Measurements from ENCODE around the gene TTC12. TPM values are rescaled to one million over a fixed set of nuclear protein-coding genes. Genes with fewer than 3 reads are reported as not detected.

Gene TTC12
- total RNA-seq, 1 donor from 2014 or later = 20.4 TPM

DNA sequence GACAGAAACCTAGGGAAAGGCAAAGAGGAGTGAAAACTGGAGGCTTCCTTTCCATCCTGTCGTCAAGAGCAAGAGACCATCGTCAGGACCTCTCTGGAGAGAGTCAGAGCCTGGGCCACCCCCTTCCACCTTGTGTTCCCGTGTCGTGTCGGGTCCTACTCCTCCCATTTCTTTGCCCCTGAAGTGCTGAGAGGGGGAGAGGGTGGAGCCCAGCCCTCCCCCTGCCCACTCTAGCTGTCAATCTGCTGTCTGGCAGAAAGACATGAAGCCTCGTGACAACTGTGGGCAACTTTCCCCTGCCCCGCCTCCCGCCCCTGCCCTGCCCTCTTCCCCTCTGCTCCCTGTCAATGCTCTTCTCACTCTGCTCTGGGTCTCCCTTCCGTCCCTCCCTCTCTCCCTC is 93.8 kb downstream of the TTC12 start:
- Histone ChIP-seq H3K36me3 (no peaks in the 10 kb centered on the region), H3K4me1 (no peaks in the 10 kb centered on the region), H3K9me3 (no peaks in the 10 kb centered on the region), H3K27ac (no peak overlapping the region), H3K27me3 (no peaks in the 10 kb centered on the region), H3K4me3 (no peak overlapping the region)
- no peak for DNase-seq (ENCODE audit: extremely low spot score in 2 of 2)
- TF ChIP-seq POLR2AphosphoS5 (IDR thresholded peaks at IDR 0.05; ENCODE audit: insufficient read depth in 1 of 2, low read depth in 1 of 2) (no peak), POLR2A (IDR thresholded peaks at IDR 0.05) (no peak)
- TF ChIP-seq, protein P1, sequence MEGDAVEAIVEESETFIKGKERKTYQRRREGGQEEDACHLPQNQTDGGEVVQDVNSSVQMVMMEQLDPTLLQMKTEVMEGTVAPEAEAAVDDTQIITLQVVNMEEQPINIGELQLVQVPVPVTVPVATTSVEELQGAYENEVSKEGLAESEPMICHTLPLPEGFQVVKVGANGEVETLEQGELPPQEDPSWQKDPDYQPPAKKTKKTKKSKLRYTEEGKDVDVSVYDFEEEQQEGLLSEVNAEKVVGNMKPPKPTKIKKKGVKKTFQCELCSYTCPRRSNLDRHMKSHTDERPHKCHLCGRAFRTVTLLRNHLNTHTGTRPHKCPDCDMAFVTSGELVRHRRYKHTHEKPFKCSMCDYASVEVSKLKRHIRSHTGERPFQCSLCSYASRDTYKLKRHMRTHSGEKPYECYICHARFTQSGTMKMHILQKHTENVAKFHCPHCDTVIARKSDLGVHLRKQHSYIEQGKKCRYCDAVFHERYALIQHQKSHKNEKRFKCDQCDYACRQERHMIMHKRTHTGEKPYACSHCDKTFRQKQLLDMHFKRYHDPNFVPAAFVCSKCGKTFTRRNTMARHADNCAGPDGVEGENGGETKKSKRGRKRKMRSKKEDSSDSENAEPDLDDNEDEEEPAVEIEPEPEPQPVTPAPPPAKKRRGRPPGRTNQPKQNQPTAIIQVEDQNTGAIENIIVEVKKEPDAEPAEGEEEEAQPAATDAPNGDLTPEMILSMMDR (IDR thresholded peaks at IDR 0.05) = no peak
- intact Hi-C loops (cut with DNase I) = no loop called here

DNA sequence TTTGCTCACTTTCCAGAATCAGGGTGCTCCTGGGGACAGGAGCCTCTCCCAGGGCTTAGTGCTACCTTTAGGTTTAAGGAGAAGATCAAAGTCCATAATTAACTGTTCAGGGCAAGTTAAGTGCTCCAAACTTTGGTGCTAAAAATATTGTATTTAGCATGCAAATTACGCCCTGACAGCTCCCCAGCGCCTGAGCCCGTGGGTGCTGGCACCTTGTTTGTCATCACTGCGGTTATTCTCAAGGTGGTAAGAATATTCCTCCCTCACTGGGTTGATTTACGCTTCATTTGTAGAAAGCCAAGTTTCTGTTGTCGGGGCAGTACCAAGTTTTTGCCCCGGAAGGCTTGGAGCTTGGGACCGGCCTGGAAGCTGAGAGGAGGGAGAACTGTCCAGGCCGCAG is 94.5 kb downstream of the TTC12 start:
- no peaks in the 10 kb centered on the region for H3K9me3 ChIP-seq
- H3K4me1 ChIP-seq = no peaks in the 10 kb centered on the region
- no peaks in the 10 kb centered on the region for H3K27me3 ChIP-seq
- intact Hi-C loops (cut with DNase I) = no loop called here
- TF ChIP-seq, protein P1 (IDR thresholded peaks at IDR 0.05) = no peak
- TF ChIP-seq POLR2A (IDR thresholded peaks at IDR 0.05) (no peak), POLR2AphosphoS5 (IDR thresholded peaks at IDR 0.05; ENCODE audit: insufficient read depth in 1 of 2, low read depth in 1 of 2) (no peak)
- H3K27ac ChIP-seq = no peak overlapping the region
- H3K4me3 ChIP-seq = no peak overlapping the region
- DNase-seq (ENCODE audit: extremely low spot score in 2 of 2) = no peak
- H3K36me3 ChIP-seq = no peaks in the 10 kb centered on the region

DNA sequence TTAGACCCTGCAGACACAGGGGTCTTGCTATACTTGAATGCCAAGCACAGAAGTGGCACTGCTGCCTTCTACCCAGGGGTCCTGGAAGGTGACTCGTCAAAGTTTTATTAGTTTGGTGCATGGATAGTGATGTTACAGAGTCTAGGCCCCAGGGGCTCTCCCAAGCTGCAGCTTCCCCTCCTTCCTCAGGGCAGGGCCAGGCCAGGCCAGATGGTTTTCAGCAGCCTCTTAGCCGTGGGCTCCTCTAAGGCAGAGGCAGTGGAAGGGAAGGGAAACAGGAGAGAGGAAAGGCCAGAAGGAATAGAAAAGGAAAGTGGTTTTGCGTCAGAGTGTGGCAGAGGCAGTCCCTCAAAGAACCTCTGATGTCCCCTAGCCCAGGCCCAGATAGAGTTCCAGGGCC is 95.1 kb downstream of the TTC12 start:
- no peaks in the 10 kb centered on the region for H3K4me1 ChIP-seq
- no peaks in the 10 kb centered on the region for H3K9me3 ChIP-seq
- intact Hi-C loops (cut with DNase I) = no loop called here
- no peak overlapping the region for H3K27ac ChIP-seq
- DNase-seq (ENCODE audit: extremely low spot score in 2 of 2) = no peak
- H3K4me3 ChIP-seq = no peak overlapping the region
- H3K27me3 ChIP-seq = no peaks in the 10 kb centered on the region
- no peaks in the 10 kb centered on the region for H3K36me3 ChIP-seq
- no peak for TF ChIP-seq POLR2AphosphoS5 (IDR thresholded peaks at IDR 0.05; ENCODE audit: insufficient read depth in 1 of 2, low read depth in 1 of 2)
- TF ChIP-seq POLR2A (IDR thresholded peaks at IDR 0.05) = no peak
- TF ChIP-seq, protein P1 (IDR thresholded peaks at IDR 0.05) = no peak

DNA sequence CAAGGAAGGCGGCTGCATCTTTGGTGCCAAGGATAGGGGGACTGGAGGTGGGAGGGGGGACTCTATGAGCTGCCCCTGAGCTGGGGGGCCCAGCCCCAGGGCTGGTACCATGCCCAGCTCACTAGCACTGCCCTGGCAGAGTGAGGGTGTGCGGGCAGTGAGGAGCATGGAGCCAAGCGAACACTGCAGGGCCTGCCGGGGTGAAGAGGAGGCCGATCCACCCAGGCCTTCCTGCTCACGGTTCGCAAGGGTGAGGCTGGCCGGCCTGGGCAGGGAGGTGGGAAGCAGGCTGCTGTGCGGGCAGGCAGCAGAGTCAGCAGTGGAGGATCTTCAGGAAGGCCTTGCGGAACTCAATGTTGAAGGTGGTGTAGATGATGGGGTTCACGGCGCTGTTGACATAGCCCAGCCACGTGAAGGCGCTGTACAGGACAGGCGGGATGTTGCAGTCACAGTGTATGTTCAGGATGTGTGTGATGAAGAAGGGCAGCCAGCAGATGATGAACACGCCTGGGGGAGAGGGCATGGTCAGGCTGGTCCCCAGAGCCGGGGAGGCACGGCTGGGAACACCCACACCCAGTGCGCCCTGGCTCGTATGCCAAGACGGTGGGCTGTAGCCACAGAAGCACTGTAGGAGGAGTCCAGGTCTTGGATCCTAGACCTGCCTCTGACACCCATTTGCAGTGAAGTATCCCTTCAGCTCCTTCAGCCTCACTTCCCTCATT is 96.2 kb downstream of the TTC12 start:
- TF ChIP-seq POLR2AphosphoS5 (IDR thresholded peaks at IDR 0.05; ENCODE audit: insufficient read depth in 1 of 2, low read depth in 1 of 2) (no peak), POLR2A (IDR thresholded peaks at IDR 0.05) (no peak)
- TF ChIP-seq, protein P1 (IDR thresholded peaks at IDR 0.05) = no peak
- Histone ChIP-seq H3K36me3 (no peaks in the 10 kb centered on the region), H3K27ac (no peak overlapping the region), H3K9me3 (no peaks in the 10 kb centered on the region), H3K27me3 (no peaks in the 10 kb centered on the region), H3K4me1 (no peaks in the 10 kb centered on the region), H3K4me3 (no peak overlapping the region)
- no peak for DNase-seq (ENCODE audit: extremely low spot score in 2 of 2)
- intact Hi-C loops (cut with DNase I) = no loop called here

DNA sequence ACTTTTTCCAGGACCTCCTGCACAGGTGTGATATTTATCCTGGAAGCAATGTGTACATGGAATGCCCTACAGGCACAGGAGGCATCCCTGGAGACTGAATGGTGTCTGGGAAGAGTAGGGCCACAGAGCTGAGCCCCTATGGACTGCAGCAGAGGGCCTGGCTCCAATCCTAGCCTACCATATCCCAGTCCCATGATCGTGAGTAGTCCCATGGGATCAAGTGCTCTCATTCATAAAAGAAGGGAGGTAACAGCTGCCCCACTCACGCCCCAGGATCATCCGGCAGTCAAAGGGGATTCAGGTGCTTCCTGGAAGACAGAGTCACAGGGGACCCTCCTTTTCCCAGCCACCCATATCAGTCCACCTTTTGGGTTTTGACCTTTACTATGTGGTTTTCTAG is 97.2 kb downstream of the TTC12 start:
- Histone ChIP-seq H3K9me3 (no peaks in the 10 kb centered on the region), H3K27ac (no peak overlapping the region), H3K4me1 (no peaks in the 10 kb centered on the region), H3K36me3 (no peaks in the 10 kb centered on the region), H3K27me3 (no peaks in the 10 kb centered on the region), H3K4me3 (no peak overlapping the region)
- intact Hi-C loops (cut with DNase I) = no loop called here
- TF ChIP-seq POLR2AphosphoS5 (IDR thresholded peaks at IDR 0.05; ENCODE audit: insufficient read depth in 1 of 2, low read depth in 1 of 2) (no peak), POLR2A (IDR thresholded peaks at IDR 0.05) (no peak)
- TF ChIP-seq, protein P1 (IDR thresholded peaks at IDR 0.05) = no peak
- DNase-seq (ENCODE audit: extremely low spot score in 2 of 2) = no peak

Measured in vagina (tissue), 2 donors.